ENCODE measurements around the gene MALRD1. TPM values are rescaled to one million over a fixed set of nuclear protein-coding genes. Genes with fewer than 3 reads are reported as not detected.

Gene MALRD1
- total and polyA plus RNA-seq, 2 experiments from 2014 or later, result 0.49 to 0.57 TPM

DNA sequence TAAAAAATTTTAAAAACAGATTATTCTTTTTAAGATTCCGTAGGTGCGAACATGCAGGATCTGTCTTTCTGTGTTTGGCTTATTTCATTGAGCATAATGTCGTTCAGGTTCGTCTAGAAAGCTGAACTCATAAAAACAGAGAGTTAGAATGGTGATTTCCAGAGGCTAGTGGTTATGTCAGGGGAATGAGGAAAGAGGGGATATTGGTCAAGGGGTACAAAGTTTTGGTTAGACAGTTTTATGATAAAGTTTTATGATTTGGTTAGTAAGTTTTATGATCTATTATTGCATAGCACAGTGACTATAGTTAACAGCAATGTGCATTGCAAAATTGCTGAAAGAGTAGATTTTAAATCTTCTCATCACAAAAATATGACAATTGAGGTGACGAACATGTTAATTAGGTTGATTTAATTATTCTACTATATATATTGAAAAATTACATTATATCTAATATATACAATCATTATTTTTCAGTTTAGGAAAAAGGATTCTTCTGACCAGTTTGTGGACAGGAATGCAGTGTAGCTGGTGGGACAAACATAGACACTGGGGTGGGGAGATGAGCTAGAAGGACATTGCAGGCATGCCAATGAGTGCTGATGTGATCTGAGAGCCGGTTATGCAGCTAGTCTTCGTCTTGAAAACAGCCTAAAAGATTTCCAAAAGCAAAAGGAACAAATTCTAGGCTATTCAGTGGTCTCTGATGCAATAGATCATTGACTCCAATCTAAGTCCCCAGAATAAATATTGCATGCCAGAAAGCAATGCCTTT, 31.3 kb upstream of the MALRD1 start:
- Histone ChIP-seq H3K9me3 (ENCODE audit: low read depth) (no peaks in the 10 kb centered on the region), H3K4me3 (no peak overlapping the region), H3K36me3 (no peaks in the 10 kb centered on the region), H3K27ac (no peak overlapping the region), H3K4me1 (ENCODE audit: low read depth) (no peaks in the 10 kb centered on the region), H3K27me3 (no peaks in the 10 kb centered on the region)
- DNase-seq (ENCODE audit: low read depth in 1 of 2, low spot score in 1 of 2), result no peak
- TF ChIP-seq, protein P1, sequence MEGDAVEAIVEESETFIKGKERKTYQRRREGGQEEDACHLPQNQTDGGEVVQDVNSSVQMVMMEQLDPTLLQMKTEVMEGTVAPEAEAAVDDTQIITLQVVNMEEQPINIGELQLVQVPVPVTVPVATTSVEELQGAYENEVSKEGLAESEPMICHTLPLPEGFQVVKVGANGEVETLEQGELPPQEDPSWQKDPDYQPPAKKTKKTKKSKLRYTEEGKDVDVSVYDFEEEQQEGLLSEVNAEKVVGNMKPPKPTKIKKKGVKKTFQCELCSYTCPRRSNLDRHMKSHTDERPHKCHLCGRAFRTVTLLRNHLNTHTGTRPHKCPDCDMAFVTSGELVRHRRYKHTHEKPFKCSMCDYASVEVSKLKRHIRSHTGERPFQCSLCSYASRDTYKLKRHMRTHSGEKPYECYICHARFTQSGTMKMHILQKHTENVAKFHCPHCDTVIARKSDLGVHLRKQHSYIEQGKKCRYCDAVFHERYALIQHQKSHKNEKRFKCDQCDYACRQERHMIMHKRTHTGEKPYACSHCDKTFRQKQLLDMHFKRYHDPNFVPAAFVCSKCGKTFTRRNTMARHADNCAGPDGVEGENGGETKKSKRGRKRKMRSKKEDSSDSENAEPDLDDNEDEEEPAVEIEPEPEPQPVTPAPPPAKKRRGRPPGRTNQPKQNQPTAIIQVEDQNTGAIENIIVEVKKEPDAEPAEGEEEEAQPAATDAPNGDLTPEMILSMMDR (IDR thresholded peaks at IDR 0.05; ENCODE audit: low read depth, low read length), result no peak

DNA sequence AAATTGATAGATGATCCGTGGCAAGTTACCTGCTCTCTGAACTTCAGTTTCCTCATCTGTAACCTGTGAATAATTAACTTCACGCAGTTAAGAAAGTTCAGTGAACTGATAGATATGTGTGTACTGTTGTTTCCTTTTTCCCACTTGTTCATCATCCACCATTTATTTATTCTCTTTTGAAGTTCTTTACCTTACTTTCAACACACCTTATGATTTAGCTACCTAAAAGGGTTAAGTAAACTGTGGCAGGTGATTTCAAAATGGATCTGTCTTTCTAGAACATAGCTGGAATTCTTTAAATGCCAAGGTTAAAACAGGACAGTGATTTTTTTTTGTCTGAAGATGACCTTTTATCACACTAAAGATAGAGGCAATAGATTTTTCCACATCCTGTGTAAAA, 27.4 kb upstream of the MALRD1 start:
- Histone ChIP-seq H3K36me3 (no peaks in the 10 kb centered on the region), H3K27me3 (no peaks in the 10 kb centered on the region), H3K4me3 (no peak overlapping the region), H3K27ac (no peak overlapping the region), H3K4me1 (ENCODE audit: low read depth) (no peaks in the 10 kb centered on the region), H3K9me3 (ENCODE audit: low read depth) (no peaks in the 10 kb centered on the region)
- TF ChIP-seq, protein P1 (IDR thresholded peaks at IDR 0.05; ENCODE audit: low read depth, low read length), result no peak
- no peak for DNase-seq (ENCODE audit: low read depth in 1 of 2, low spot score in 1 of 2)

DNA sequence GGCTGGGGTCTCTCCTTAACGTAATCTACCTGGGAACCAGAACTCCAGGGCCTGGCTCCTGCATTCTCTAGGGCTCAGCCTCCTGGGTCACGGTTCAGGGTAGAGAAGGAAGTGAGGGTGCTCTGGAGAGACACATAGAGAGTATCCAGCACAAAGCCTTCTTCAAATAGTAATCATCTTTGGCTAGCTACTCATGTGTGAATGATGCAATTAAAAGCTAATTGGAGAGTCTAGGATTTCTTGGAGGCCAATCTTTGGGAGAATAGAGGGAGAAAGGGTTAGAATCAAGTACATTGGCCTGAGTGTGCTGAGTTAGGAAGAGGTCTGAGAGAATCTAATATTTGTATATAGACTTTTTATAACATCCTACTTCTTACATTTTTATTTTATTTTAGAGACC, 24.0 kb upstream of the MALRD1 start:
- no peaks in the 10 kb centered on the region for H3K36me3 ChIP-seq
- no peaks in the 10 kb centered on the region for H3K4me1 ChIP-seq (ENCODE audit: low read depth)
- H3K27me3 ChIP-seq, result no peaks in the 10 kb centered on the region
- DNase-seq (ENCODE audit: low read depth in 1 of 2, low spot score in 1 of 2), result no peak
- H3K9me3 ChIP-seq (ENCODE audit: low read depth), result no peaks in the 10 kb centered on the region
- H3K4me3 ChIP-seq, result no peak overlapping the region
- TF ChIP-seq, protein P1 (IDR thresholded peaks at IDR 0.05; ENCODE audit: low read depth, low read length), result no peak
- no peak overlapping the region for H3K27ac ChIP-seq

DNA sequence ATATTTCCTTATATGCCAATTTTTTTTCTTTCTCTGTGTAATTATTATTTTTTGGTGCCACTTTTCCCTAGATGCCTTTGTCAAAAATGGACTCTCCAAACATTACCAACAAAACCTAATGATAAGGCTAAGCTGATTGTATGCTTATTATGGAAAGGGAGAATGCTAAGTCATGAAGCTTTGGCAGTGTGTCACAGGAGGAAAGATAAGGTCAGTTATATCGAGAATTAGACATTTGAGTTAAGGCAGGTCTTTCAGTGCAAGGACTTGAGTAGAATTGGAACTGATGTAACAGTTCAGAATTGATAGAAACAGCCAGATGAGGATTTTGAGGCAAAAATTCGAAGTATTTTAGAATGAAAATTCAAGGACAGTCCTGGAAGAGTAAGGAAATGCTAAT, 16.8 kb upstream of the MALRD1 start:
- TF ChIP-seq, protein P1 (IDR thresholded peaks at IDR 0.05; ENCODE audit: low read depth, low read length), result no peak
- H3K36me3 ChIP-seq, result no peaks in the 10 kb centered on the region
- no peaks in the 10 kb centered on the region for H3K9me3 ChIP-seq (ENCODE audit: low read depth)
- H3K27ac ChIP-seq, result no peak overlapping the region
- no peak for DNase-seq (ENCODE audit: low read depth in 1 of 2, low spot score in 1 of 2)
- no peaks in the 10 kb centered on the region for H3K4me1 ChIP-seq (ENCODE audit: low read depth)
- H3K4me3 ChIP-seq, result no peak overlapping the region
- no peaks in the 10 kb centered on the region for H3K27me3 ChIP-seq

DNA sequence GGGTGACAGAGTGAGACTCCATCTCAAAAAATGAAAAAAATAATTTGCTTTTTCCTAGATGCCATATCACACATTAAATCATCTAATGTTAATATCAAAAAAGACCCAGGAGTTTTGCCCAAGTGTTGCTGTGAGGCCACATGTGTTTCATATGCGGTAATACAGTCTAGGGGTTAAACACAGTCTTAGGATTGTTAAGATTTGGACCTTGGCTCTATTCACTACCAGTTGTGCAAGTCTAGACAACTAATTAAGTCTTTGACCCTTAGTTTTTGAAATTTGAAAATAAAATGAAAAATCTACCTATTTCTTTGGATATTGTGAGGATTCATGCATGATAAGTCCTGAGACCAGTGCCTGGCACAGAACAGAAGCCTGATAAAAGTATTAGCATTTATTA, 14.9 kb upstream of the MALRD1 start:
- H3K36me3 ChIP-seq, result no peaks in the 10 kb centered on the region
- no peak overlapping the region for H3K4me3 ChIP-seq
- no peaks in the 10 kb centered on the region for H3K27me3 ChIP-seq
- no peak overlapping the region for H3K27ac ChIP-seq
- TF ChIP-seq, protein P1 (IDR thresholded peaks at IDR 0.05; ENCODE audit: low read depth, low read length), result no peak
- H3K9me3 ChIP-seq (ENCODE audit: low read depth), result no peaks in the 10 kb centered on the region
- H3K4me1 ChIP-seq (ENCODE audit: low read depth), result no peaks in the 10 kb centered on the region
- DNase-seq (ENCODE audit: low read depth in 1 of 2, low spot score in 1 of 2), result no peak
